Liver (tissue), 9 donors: ENCODE measurements around the gene SUPT5H. TPM values are rescaled to one million over a fixed set of nuclear protein-coding genes. Genes with fewer than 3 reads are reported as not detected.

Experiments used
- DNase-seq: peaks from one replicate; pipeline ENCODE4 v3.0.0-alpha.2; 2017; ENCODE audit warnings: low spot score
- H3K27ac ChIP-seq, 2 donors: one replicate each; pipeline ENCODE4 v1.7.0; 2013; ENCODE audit warnings: inconsistent platforms in 2 of 2, low read length in 2 of 2, control low read depth in 1 of 2, low read depth in 1 of 2, mild to moderate bottlenecking in 1 of 2
- H3K27me3 ChIP-seq, 4 donors: one replicate each; pipeline versions ENCODE4 v1.6.1 to v1.7.0; 2013; ENCODE audit warnings: low read length in 3 of 4, inconsistent platforms in 1 of 4, mild to moderate bottlenecking in 1 of 4, moderate library complexity in 1 of 4; ENCODE audit not compliant: control insufficient read depth in 4 of 4, insufficient read depth in 4 of 4
- H3K36me3 ChIP-seq, 4 donors: one replicate each; pipeline versions ENCODE4 v1.6.1 to v1.7.0; 2013; ENCODE audit warnings: low read length in 3 of 4, mild to moderate bottlenecking in 3 of 4, low read depth in 1 of 4, moderate library complexity in 1 of 4; ENCODE audit not compliant: control insufficient read depth in 4 of 4, insufficient read depth in 3 of 4
- H3K4me1 ChIP-seq, 4 donors: one replicate each; pipeline versions ENCODE4 v1.6.1 to v1.7.0; 2013; ENCODE audit warnings: low read length in 3 of 4, mild to moderate bottlenecking in 3 of 4, moderate library complexity in 1 of 4; ENCODE audit not compliant: control insufficient read depth in 4 of 4, insufficient read depth in 4 of 4
- H3K4me3 ChIP-seq, 3 donors: one replicate each; pipeline versions ENCODE4 v1.6.1 to v1.7.0; 2013; ENCODE audit warnings: low read length in 3 of 3, control low read depth in 1 of 3, low read depth in 1 of 3, mild to moderate bottlenecking in 1 of 3
- H3K9ac ChIP-seq, 2 donors: one replicate each; pipeline ENCODE4 v1.7.0; 2013; ENCODE audit warnings: low read length in 2 of 2, mild to moderate bottlenecking in 2 of 2, moderate library complexity in 2 of 2, control low read depth in 1 of 2, low read depth in 1 of 2
- H3K9me3 ChIP-seq, 4 donors: one replicate each; pipeline versions ENCODE4 v1.6.1 to v1.7.0; 2013; ENCODE audit warnings: low read length in 3 of 4; ENCODE audit not compliant: control insufficient read depth in 4 of 4
- ATF3 ChIP-seq: IDR thresholded peaks from 2 replicates; pipeline ENCODE4 v1.6.1; 2016; ENCODE audit warnings: antibody characterized with exemption
- EGR1 ChIP-seq, 2 donors: IDR thresholded peaks; 2 replicates each; pipeline ENCODE4 v1.6.1; 2016 to 2018; ENCODE audit warnings: antibody characterized with exemption in 2 of 2, low read depth in 2 of 2
- GABPA ChIP-seq, 2 donors: IDR thresholded peaks in 1 of 2; conservative IDR thresholded peaks in 1 of 2; 2 replicates each; pipeline ENCODE4 v1.6.1; 2016; ENCODE audit warnings: antibody characterized with exemption in 2 of 2, mild to moderate bottlenecking in 1 of 2, moderate library complexity in 1 of 2
- HNF4A ChIP-seq, 2 donors: conservative IDR thresholded peaks; 2 replicates each; pipeline ENCODE4 v1.6.1; 2016; ENCODE audit warnings: antibody characterized with exemption in 2 of 2, mild to moderate bottlenecking in 2 of 2
- HNF4G ChIP-seq: IDR thresholded peaks from 2 replicates; pipeline ENCODE4 v1.6.1; 2016; ENCODE audit warnings: antibody characterized with exemption
- JUND ChIP-seq, 2 donors: IDR thresholded peaks; 2 replicates each; pipeline ENCODE4 v1.6.1; 2016; ENCODE audit warnings: antibody characterized with exemption in 2 of 2
- NR2F2 ChIP-seq: IDR thresholded peaks from 2 replicates; pipeline ENCODE4 v1.6.1; 2016; ENCODE audit warnings: antibody characterized with exemption
- RAD21 ChIP-seq, 2 donors: IDR thresholded peaks; 2 replicates each; pipeline ENCODE4 v1.6.1; 2016; ENCODE audit warnings: antibody characterized with exemption in 2 of 2, mild to moderate bottlenecking in 2 of 2
- REST ChIP-seq: IDR thresholded peaks from 2 replicates; pipeline ENCODE4 v1.6.1; 2016; ENCODE audit warnings: antibody characterized with exemption, mild to moderate bottlenecking
- RXRA ChIP-seq, 2 donors: IDR thresholded peaks; 2 replicates each; pipeline ENCODE4 v1.6.1; 2017 to 2018; ENCODE audit warnings: antibody characterized with exemption in 2 of 2, mild to moderate bottlenecking in 1 of 2
- SP1 ChIP-seq: IDR thresholded peaks from 2 replicates; pipeline ENCODE4 v1.6.1; 2018; ENCODE audit warnings: antibody characterized with exemption, mild to moderate bottlenecking
- YY1 ChIP-seq: IDR thresholded peaks from 2 replicates; pipeline ENCODE4 v1.6.1; 2016; ENCODE audit warnings: antibody characterized with exemption, mild to moderate bottlenecking
- ZBTB33 ChIP-seq: IDR thresholded peaks from 2 replicates; pipeline ENCODE4 v1.6.1; 2016; ENCODE audit warnings: antibody characterized with exemption
- WGBS: extraction: QIAGEN DNeasy Blood & Tissue Kit; methylation state at CpG from one replicate; pipeline ENCODE4 v1.1.7; 2013; 5-methylcytosine and 5-hydroxymethylcytosine counted together
- polyA plus RNA-seq, 2 donors: library from polyadenylated mRNA; stranded (reverse) in 1 of 2; unstranded in 1 of 2; fragments of 200-250 nt in 1 of 2; fragments of >200 nt in 1 of 2; fragmentation: Nextera tagmentation in 1 of 2; extraction: Ambion mirVana in 1 of 2; gene quantifications; one replicate each; pipeline versions ENCODE4 v1.2.1 to v1.2.3, GENCODE V29; 2013 to 2015
- total RNA-seq, 2 donors: library from RNA; depleted of rRNA; stranded (reverse); fragments of >200 nt; gene quantifications; one replicate each; pipeline ENCODE4 v1.2.3, GENCODE V29; 2014
- TF ChIP-seq, protein P1 (sequence below): fragments of 150-350 bp; IDR thresholded peaks from 2 replicates; pipeline ENCODE4 v1.5.1; 2017; ENCODE audit warnings: improper control_type of control experiment, low read depth, low read length; ENCODE audit not compliant: missing input control
- donor health status: healthy.
- donor health status: healthy.
- donor health status: healthy.
- donor health status: healthy.
- donor health status: healthy.

Gene SUPT5H
- total and polyA plus RNA-seq, 4 donors = 19.3 to 52.5 (median 45.2) TPM

DNA sequence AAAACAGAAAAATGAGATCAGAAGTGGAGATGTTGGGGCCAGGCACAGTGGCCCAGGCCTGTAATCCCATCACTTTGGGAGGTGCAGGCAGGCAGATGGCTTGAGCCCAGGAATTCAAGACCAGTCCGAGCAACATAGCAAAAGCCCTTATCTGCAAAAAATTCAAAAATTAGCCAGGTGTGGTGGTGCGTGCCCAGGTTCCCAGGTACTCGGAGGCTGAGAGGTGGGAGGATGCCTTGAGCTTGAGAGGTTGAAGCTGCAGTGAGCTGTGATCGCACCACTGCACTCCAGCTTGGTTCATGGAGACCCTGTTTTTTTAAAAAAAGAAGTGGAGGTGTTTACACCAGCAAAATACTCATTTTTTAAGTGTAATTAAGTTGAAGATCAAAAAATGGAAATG, 45.3 kb upstream of the SUPT5H start:
- no peak for TF ChIP-seq SP1
- WGBS = 94% methylated on average over 4 of the region's 4 CpGs
- Histone ChIP-seq H3K36me3 (peaks cover 0 to 3% (median 0%) of the 10 kb centered on the region in 4 donors), H3K4me3 (no peak overlapping the region), H3K4me1 (peaks cover 21 to 47% (median 32%) of the 10 kb centered on the region in 4 donors), H3K27ac (peak overlapping the region; percentile 75 to 98), H3K9me3 (no peaks in the 10 kb centered on the region), H3K27me3 (no peaks in the 10 kb centered on the region), H3K9ac (no peak overlapping the region)
- DNase-seq = no peak

DNA sequence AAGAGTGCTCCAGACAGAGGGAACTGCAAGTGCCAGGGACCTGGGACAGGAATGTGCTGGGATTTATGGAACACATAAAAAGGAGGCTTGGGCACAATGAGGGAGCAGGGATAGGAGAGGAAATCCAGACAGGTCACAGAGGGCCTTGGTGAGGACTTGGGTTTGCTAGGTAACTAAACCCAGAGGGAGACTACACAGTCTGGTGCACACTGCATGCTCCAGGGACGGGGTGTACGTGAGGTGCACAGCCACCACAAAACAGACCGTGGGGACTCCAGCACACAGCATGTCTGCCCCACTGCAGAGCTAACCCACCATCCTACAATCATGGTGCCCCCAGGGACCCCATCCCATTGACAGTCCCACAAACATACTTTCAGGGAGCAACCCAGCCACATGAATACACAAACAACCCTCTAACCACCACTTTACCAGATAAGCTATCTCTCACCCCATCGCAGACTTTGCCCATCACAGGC, 44.3 kb upstream of the SUPT5H start:
- Histone ChIP-seq H3K4me3 (no peak overlapping the region), H3K27ac (peak overlapping the region; percentile 96 to 98), H3K4me1 (peaks cover 24 to 47% (median 34%) of the 10 kb centered on the region in 4 donors), H3K36me3 (no peaks in the 10 kb centered on the region), H3K27me3 (no peaks in the 10 kb centered on the region), H3K9me3 (no peaks in the 10 kb centered on the region), H3K9ac (peak overlapping the region; percentile 23 to 57)
- WGBS = 44% methylated on average over 4 of the region's 4 CpGs
- DNase-seq = no peak
- TF ChIP-seq JUND (IDR thresholded peaks at IDR 0.05) (no peak), NR2F2 (no peak), GABPA (IDR thresholded peaks at IDR 0.05 in 1 of 2, conservative IDR thresholded peaks at IDR 0.05 in 1 of 2) (no peak), RAD21 (IDR thresholded peaks at IDR 0.05) (no peak), ZBTB33 (no peak), REST (no peak), HNF4A (conservative IDR thresholded peaks at IDR 0.05) (no peak), RXRA (IDR thresholded peaks at IDR 0.05) (no peak), SP1 (no peak), HNF4G (no peak), ATF3 (no peak), YY1 (no peak), EGR1 (IDR thresholded peaks at IDR 0.05; ENCODE audit: low read depth in 2 of 2) (no peak)
- TF ChIP-seq, protein P1, sequence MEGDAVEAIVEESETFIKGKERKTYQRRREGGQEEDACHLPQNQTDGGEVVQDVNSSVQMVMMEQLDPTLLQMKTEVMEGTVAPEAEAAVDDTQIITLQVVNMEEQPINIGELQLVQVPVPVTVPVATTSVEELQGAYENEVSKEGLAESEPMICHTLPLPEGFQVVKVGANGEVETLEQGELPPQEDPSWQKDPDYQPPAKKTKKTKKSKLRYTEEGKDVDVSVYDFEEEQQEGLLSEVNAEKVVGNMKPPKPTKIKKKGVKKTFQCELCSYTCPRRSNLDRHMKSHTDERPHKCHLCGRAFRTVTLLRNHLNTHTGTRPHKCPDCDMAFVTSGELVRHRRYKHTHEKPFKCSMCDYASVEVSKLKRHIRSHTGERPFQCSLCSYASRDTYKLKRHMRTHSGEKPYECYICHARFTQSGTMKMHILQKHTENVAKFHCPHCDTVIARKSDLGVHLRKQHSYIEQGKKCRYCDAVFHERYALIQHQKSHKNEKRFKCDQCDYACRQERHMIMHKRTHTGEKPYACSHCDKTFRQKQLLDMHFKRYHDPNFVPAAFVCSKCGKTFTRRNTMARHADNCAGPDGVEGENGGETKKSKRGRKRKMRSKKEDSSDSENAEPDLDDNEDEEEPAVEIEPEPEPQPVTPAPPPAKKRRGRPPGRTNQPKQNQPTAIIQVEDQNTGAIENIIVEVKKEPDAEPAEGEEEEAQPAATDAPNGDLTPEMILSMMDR = no peak
